Measurements from ENCODE around the gene RHEX.
"Not testable (repeated sequence)": the region's sequence is repeated elsewhere in the genome, so short reads cannot be mapped to it uniquely, and the experiment has no call there.

DNA sequence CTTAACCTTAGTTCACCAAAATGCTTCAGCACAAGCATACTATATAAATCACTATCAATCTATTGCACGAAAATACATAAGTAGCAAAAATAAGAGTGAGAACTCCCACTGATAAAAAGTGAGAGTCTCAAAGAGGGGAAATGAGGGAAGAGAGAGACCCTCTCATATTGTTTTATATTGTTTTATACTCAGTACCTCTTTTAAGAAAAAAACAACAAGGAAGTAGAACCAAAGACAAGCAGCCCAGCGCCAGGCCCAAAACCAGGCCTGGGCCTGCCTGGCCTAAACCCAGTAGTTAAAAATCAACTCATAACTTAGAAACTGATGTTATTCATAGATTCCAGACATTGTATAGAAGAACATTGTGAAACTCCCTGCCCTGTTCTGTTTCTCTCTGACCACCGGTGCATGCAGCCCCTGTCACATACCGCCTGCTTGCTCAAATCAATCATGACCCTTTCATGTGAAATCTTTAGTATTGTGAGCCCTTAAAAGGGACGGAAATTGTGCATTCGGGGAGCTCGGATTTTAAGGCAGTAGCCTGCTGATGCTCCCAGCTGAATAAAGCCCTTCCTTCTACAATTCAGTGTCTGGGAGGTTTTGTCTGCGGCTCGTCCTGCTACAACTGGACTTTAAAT lies 5.4 kb downstream of the RHEX start:
- TF ChIP-seq CTCF, POLR2AphosphoS5, POLR2A (IDR thresholded peaks at IDR 0.05): not testable (repeated sequence)
